Measurements from ENCODE around the gene TADA2B.

Gene TADA2B

DNA sequence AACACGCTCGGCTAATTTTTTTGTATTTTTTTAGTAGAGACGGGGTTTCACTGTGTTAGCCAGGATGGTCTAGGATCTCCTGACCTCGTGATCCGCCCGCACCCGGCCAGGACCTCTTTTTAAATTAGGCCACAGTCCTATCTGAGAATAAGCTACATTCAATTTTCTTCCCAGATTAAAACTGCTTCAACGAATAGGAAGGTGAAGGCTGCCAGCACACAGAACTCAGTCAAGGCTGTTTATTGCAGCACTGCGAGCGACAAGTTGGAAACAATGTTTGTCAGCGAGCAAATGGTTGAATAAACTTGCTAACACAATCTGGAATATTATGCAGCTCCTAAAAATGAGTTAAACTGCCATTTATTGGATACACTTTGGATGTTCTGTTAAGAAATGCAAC lies 22.8 kb downstream of the TADA2B start:
- H3K27ac Mint-ChIP-seq: peak overlapping the region; percentile 42
- H3K36me3 Mint-ChIP-seq: peaks cover 41% of the 10 kb centered on the region
- H3K27me3 Mint-ChIP-seq: peaks cover 9% of the 10 kb centered on the region
- peak overlapping the region; percentile 90 for H3K4me3 Mint-ChIP-seq
- no peaks in the 10 kb centered on the region for H3K9me3 Mint-ChIP-seq
- peaks cover 59% of the 10 kb centered on the region for H3K4me1 Mint-ChIP-seq
- no peak for DNase-seq
- CTCF ChIA-PET: interaction anchor here (1.0 to 9.0 kb wide), 4 partner anchors 12 to 347 kb away, joined by 3 to 122 read pairs (median 21); partner anchors contain the start of gene TADA2B

- H3K4me3 Mint-ChIP-seq: peak overlapping the region; percentile 90
- CTCF ChIA-PET: interaction anchor here (0.8 to 9.0 kb wide), 6 partner anchors 13 to 347 kb away, joined by 3 to 122 read pairs (median 4); partner anchors contain the start of gene TADA2B
- peak overlapping the region; percentile 89 for H3K27ac Mint-ChIP-seq
- peaks cover 36% of the 10 kb centered on the region for H3K36me3 Mint-ChIP-seq
- no peak for DNase-seq
- H3K4me1 Mint-ChIP-seq: peaks cover 59% of the 10 kb centered on the region
- H3K9me3 Mint-ChIP-seq: no peaks in the 10 kb centered on the region
- H3K27me3 Mint-ChIP-seq: peaks cover 14% of the 10 kb centered on the region
Observed at GRCh38 chr4:7066493-7066892, 23.3 kb downstream of the TADA2B start.

- H3K4me3 Mint-ChIP-seq: peak overlapping the region; percentile 90
- H3K27me3 Mint-ChIP-seq: peaks cover 18% of the 10 kb centered on the region
- peaks cover 59% of the 10 kb centered on the region for H3K4me1 Mint-ChIP-seq
- CTCF ChIA-PET: interaction anchor here (0.8 to 9.0 kb wide), 6 partner anchors 13 to 392 kb away, joined by 3 to 122 read pairs (median 4); partner anchors contain the start of gene TADA2B
- H3K9me3 Mint-ChIP-seq: no peaks in the 10 kb centered on the region
- peak overlapping the region; percentile 89 for H3K27ac Mint-ChIP-seq
- no peak for DNase-seq
- H3K36me3 Mint-ChIP-seq: peaks cover 30% of the 10 kb centered on the region
Observed at GRCh38 chr4:7067126-7067451, 23.9 kb downstream of the TADA2B start.

GRCh38 chr4:7067452-7068278 lies 24.5 kb downstream of the TADA2B start, which contains the start of gene GRPEL1:
TSS of gene GRPEL1 (minus strand) at chr4:7068064. CDS start at chr4:7068032, 32 bp downstream.
- H3K4me3 Mint-ChIP-seq: peak within 1 kb of the TSS; percentile 90
- H3K4me1 Mint-ChIP-seq: peaks cover 59% of the 10 kb centered on the region
- H3K27ac Mint-ChIP-seq: peak within 1 kb of the TSS; percentile 94
- H3K27me3 Mint-ChIP-seq: peaks cover 24% of the 10 kb centered on the region
- peaks cover 27% of the 10 kb centered on the region for H3K36me3 Mint-ChIP-seq
- H3K9me3 Mint-ChIP-seq: no peaks in the 10 kb centered on the region
- peak; percentile 100 for DNase-seq
- CTCF ChIA-PET: interaction anchor here (0.8 to 9.0 kb wide), 7 partner anchors 15 to 393 kb away, joined by 3 to 122 read pairs (median 5); partner anchors contain the start of gene TADA2B

- Mint-ChIP-seq H3K4me1 (peaks cover 57% of the 10 kb centered on the region), H3K27me3 (peaks cover 31% of the 10 kb centered on the region), H3K27ac (peak overlapping the region; percentile 94), H3K9me3 (no peaks in the 10 kb centered on the region), H3K4me3 (peak overlapping the region; percentile 90), H3K36me3 (peaks cover 22% of the 10 kb centered on the region)
- CTCF ChIA-PET: interaction anchor here (1.0 to 9.0 kb wide), 9 partner anchors 14 to 394 kb away, joined by 3 to 122 read pairs (median 5); partner anchors contain the start of gene TADA2B
- no peak for DNase-seq
Observed at GRCh38 chr4:7068279-7068842, 25.2 kb downstream of the TADA2B start.

DNA sequence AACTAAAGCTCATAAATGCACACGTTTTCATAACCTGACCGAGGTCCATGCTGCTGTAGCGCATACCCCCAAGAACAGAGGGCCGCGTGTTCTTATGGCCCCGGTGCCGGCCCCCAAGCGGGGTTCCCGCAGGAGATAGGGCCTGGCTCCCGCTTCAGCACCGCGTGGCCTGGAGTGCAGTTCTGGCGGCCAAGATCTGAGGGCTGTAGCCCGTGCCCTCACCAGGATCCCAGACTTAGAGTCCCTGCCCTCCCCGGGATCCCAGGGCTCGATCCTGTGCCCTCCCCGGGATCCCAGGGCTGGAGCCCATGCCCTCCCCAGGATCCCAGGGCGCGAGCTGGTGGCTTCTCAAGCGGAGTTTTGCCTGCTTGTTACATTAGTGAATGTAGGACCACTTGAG lies 25.7 kb downstream of the TADA2B start:
- CTCF ChIA-PET: interaction anchor here (0.7 to 9.0 kb wide), 12 partner anchors 13 to 818 kb away, joined by 3 to 122 read pairs (median 5); partner anchors contain the start of gene TADA2B
- Mint-ChIP-seq H3K9me3 (no peaks in the 10 kb centered on the region), H3K36me3 (peaks cover 16% of the 10 kb centered on the region), H3K4me1 (peaks cover 54% of the 10 kb centered on the region), H3K4me3 (peak overlapping the region; percentile 90), H3K27ac (peak overlapping the region; percentile 94), H3K27me3 (peaks cover 34% of the 10 kb centered on the region)
- DNase-seq: peak; percentile 29

DNA sequence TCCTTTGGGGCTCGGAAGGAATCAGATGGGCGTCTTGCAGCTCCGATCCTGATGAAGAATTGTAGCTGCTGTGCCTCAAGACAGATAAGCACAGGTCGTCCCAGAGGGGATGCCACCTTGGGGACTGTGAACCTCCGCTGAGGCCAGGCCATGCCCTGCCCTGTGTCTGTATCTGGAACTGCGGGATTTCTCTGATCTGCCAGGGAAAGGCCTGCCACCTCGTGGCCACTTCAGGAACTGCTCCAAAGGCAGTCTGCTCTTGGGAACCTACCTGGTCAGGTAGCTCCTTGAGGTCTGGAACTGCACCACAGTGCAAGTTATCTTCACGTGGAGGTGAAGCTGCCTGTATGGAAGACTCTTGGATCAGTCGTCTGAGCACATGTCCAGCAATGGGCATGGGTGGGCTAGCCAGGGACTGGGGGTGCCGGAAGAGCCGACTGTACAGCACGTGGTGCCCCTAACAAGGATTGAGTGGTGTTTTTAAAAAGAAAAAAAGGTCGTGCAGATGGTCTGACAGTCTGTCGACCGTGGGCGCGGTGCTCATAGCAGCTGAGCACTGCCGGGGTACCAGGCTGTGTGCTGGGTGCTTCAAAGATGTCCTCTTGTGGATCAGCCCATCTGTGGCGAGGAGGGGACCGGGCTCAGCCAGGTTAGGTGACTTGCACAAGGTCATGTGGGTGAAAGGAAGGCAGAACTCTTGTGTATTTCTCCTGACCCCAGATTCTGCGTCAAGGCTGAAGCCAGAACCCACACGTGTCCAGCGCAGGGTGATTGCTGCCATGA lies 27.7 kb downstream of the TADA2B start:
- CTCF ChIA-PET: interaction anchor here (0.6 to 9.0 kb wide), 21 partner anchors 8 to 417 kb away, joined by 3 to 122 read pairs (median 5); partner anchors contain the start of gene TADA2B
- peak; percentile 92 for DNase-seq
- Mint-ChIP-seq H3K27ac (peak overlapping the region; percentile 60), H3K4me3 (no peak overlapping the region), H3K4me1 (peaks cover 37% of the 10 kb centered on the region), H3K27me3 (peaks cover 37% of the 10 kb centered on the region), H3K9me3 (no peaks in the 10 kb centered on the region), H3K36me3 (peaks cover 6% of the 10 kb centered on the region)

DNA sequence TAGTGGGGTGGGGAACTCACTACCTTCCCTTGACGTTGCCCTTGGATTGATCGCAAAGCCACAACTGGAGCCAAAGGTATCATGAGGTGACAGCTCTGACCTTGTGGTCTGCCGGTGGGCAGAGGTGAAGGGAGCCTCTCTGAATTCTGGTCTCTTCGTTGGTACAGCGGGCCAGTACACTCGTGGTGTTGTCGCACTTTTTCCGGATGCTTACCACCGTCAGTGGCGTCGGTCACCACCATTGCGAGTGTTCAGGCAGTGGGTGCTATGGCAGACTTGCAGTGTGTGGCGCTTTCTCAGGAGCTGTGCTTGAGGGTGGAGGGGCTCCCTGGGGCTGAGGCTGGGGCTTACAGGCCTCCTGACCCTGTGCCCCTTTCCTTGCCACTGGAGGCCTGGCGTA lies 29.9 kb downstream of the TADA2B start:
- DNase-seq: no peak
- no peaks in the 10 kb centered on the region for H3K36me3 Mint-ChIP-seq
- CTCF ChIA-PET: interaction anchor here (0.9 to 9.0 kb wide), 2 partner anchors 30 to 99 kb away, joined by 3 to 122 read pairs; partner anchors contain the start of gene TADA2B
- no peak overlapping the region for H3K27ac Mint-ChIP-seq
- peaks cover 40% of the 10 kb centered on the region for H3K27me3 Mint-ChIP-seq
- H3K4me1 Mint-ChIP-seq: peaks cover 20% of the 10 kb centered on the region
- no peaks in the 10 kb centered on the region for H3K9me3 Mint-ChIP-seq
- no peak overlapping the region for H3K4me3 Mint-ChIP-seq

- CTCF ChIA-PET: no interaction called here
- Mint-ChIP-seq H3K27ac (no peak overlapping the region), H3K4me3 (no peak overlapping the region), H3K9me3 (no peaks in the 10 kb centered on the region), H3K36me3 (no peaks in the 10 kb centered on the region), H3K27me3 (peaks cover 40% of the 10 kb centered on the region), H3K4me1 (peaks cover 14% of the 10 kb centered on the region)
- DNase-seq: peak; percentile 43
Observed at GRCh38 chr4:7073526-7074390, 30.6 kb downstream of the TADA2B start.

DNA sequence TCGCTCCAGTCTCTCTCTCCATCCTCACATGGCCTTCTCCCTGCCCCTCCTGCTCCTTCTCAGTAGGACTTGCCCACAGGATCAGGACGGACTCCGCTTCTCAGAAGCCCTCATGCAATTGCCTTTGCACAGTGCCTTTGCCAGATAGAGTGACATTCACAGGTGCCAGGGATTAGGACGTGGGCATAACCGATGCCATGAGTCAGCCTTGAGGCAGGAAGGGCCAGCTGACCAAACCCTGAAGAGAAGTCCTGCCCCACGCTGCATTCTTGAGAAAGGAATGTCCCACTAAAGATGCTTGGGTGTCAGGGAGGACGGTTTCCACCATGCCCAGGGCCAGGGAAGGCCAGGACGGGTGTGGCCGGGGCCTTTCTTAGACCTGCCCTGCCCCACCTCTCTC lies 31.3 kb downstream of the TADA2B start:
- no peaks in the 10 kb centered on the region for H3K36me3 Mint-ChIP-seq
- H3K9me3 Mint-ChIP-seq: no peaks in the 10 kb centered on the region
- no peak overlapping the region for H3K27ac Mint-ChIP-seq
- peaks cover 40% of the 10 kb centered on the region for H3K27me3 Mint-ChIP-seq
- H3K4me1 Mint-ChIP-seq: peaks cover 9% of the 10 kb centered on the region
- CTCF ChIA-PET: interaction anchor here (1.0 kb wide), 1 partner anchor 100 kb away, joined by 3 read pairs; no protein-coding TSS in a partner anchor
- no peak overlapping the region for H3K4me3 Mint-ChIP-seq
- no peak for DNase-seq

DNA sequence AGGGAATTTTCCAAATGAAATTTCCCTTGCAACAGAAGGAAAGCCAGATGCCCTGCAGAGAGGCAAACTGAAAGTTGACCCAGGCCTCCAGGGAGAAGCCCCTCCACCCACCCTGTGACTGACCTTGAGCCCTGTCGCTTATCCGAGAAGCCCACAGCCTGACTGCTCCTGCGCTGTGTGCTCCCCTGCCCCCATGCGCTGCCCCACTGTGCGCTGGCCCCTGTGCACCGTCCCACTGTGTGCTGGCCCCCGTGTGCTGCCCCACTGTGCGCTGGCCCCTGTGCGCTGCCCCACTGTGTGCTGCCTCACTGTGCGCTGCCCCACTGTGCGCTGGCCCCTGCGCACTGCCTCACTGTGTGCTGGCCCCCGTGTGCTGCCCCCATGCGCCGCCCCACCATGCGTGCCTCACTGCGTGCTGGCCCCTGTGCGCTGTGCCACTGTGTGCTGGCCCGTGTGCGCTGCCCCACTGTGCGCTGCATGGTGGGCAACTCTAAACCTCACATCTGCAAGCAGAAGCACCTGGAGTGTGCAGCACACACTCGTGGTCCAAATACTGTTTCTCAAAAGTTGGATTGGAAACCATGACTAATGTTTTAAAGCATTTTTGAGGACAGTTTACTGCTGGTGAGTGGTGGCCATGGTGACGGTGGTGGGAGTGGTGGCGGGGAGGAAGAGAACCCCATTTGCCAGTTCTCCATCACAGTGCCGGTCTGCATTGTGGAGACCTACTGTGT lies 33.0 kb downstream of the TADA2B start:
- no peak overlapping the region for H3K4me3 Mint-ChIP-seq
- no peaks in the 10 kb centered on the region for H3K9me3 Mint-ChIP-seq
- CTCF ChIA-PET: no interaction called here
- no peak for DNase-seq
- peaks cover 47% of the 10 kb centered on the region for H3K27me3 Mint-ChIP-seq
- H3K27ac Mint-ChIP-seq: no peak overlapping the region
- H3K36me3 Mint-ChIP-seq: no peaks in the 10 kb centered on the region
- no peaks in the 10 kb centered on the region for H3K4me1 Mint-ChIP-seq

DNA sequence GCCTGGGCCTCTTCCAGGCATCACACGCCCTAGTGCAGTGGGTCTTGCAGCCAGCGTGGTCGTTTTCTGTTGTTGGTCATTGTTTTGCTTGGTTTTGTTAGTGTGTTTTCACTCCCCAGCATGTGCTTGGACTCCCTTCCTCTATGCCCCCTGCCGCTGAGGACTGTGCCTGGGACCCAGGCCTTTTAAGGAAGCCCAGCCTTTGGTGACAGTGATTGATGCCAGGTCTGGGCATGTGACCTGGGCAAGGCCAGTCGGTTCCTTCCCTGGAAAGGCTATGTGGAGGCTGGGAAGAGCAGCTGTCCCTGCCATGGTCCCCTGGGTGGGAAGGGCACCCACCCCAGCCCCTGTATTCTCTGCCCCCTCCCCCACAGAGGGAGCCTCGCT lies 33.5 kb downstream of the TADA2B start:
- Mint-ChIP-seq H3K27ac (no peak overlapping the region), H3K4me3 (no peak overlapping the region), H3K9me3 (no peaks in the 10 kb centered on the region), H3K36me3 (no peaks in the 10 kb centered on the region), H3K27me3 (peaks cover 45% of the 10 kb centered on the region), H3K4me1 (no peaks in the 10 kb centered on the region)
- DNase-seq: no peak
- CTCF ChIA-PET: interaction anchor here (1.3 kb wide), 1 partner anchor 357 kb away, joined by 4 read pairs; no protein-coding TSS in a partner anchor
